K562 (cell line): Measurements from ENCODE around the gene MYL6B. TPM values are rescaled to one million over a fixed set of nuclear protein-coding genes. Genes with fewer than 3 reads are reported as not detected.
A peak's percentile ranks its signal among the peaks of the same experiment; 100 is the strongest.

Source experiments
- ARHGAP35 ChIP-seq: fragments of 450-650 bp; IDR thresholded peaks from 2 replicates; pipeline ENCODE4 v1.6.1; 2018; ENCODE audit not compliant: partially characterized antibody
- ATF1 ChIP-seq, 2 experiments: fragments of 450-650 bp in 1 of 2; IDR thresholded peaks; 2 replicates each; pipeline ENCODE4 v1.6.1; 2016; ENCODE audit warnings: missing compliant biosample characterization in 1 of 2, missing genetic modification characterization in 1 of 2
- BDP1 ChIP-seq: IDR thresholded peaks from 3 replicates; pipeline ENCODE4 v1.6.1; 2011; ENCODE audit not compliant: insufficient read length, insufficient read depth
- CREBBP ChIP-seq: IDR thresholded peaks from one replicate; pipeline ENCODE4 v1.6.1; 2012; ENCODE audit warnings: low read depth, mild to moderate bottlenecking, control low read depth, inconsistent platforms, low read length
- FIP1L1 ChIP-seq: fragments of 200-400 bp; formaldehyde crosslinking; IDR thresholded peaks from 2 replicates; pipeline ENCODE4 v1.6.1; 2018; ENCODE audit warnings: mild to moderate bottlenecking, low read depth, low read length; ENCODE audit not compliant: poor library complexity, severe bottlenecking
- GABPB2 ChIP-seq: fragments of 250-450 bp; sonication (Bioruptor Pico); conservative IDR thresholded peaks from 2 replicates; pipeline ENCODE4 v1.5.1; 2021; ENCODE audit warnings: mild to moderate bottlenecking
- IRF2 ChIP-seq: sonication (generic); formaldehyde crosslinking; IDR thresholded peaks from 2 replicates; pipeline ENCODE4 v1.8.1; 2022; ENCODE audit warnings: mild to moderate bottlenecking, missing genetic modification reagents
- L3MBTL2 ChIP-seq: fragments of 450-650 bp; IDR thresholded peaks from 2 replicates; pipeline ENCODE4 v1.6.1; 2016; ENCODE audit warnings: mild to moderate bottlenecking, moderate library complexity
- MEIS2 ChIP-seq: fragments of 450-650 bp; IDR thresholded peaks from 2 replicates; pipeline ENCODE4 v1.6.1; 2014; ENCODE audit warnings: mild to moderate bottlenecking; ENCODE audit not compliant: partially characterized antibody
- NFIX ChIP-seq: fragments of 250-450 bp; sonication (Bioruptor Pico); IDR thresholded peaks from 2 replicates; pipeline ENCODE4 v1.4.0; 2020; ENCODE audit warnings: low read depth, mild to moderate bottlenecking, moderate library complexity
- NR2F6 ChIP-seq: fragments of 450-650 bp; formaldehyde crosslinking; IDR thresholded peaks from 2 replicates; pipeline ENCODE4 v1.4.0; 2020; ENCODE audit warnings: mild to moderate bottlenecking
- RB1 ChIP-seq: fragments of 450-650 bp; IDR thresholded peaks from 2 replicates; pipeline ENCODE4 v1.6.1; 2017; ENCODE audit warnings: low read depth, mild to moderate bottlenecking
- RBBP5 ChIP-seq: fragments of 200-600 bp; sonication (generic); IDR thresholded peaks from 2 replicates; pipeline ENCODE4 v1.6.1; 2012; ENCODE audit warnings: borderline replicate concordance, mild to moderate bottlenecking, low read length, control low read depth, inconsistent platforms; ENCODE audit not compliant: insufficient read depth, poor library complexity, severe bottlenecking
- RBM22 ChIP-seq: fragments of 200-400 bp; formaldehyde crosslinking; IDR thresholded peaks from 2 replicates; pipeline ENCODE4 v1.6.1; 2018; ENCODE audit warnings: low read length, low read depth; ENCODE audit not compliant: poor library complexity, severe bottlenecking
- STAT5B ChIP-seq: fragments of 250-450 bp; sonication (Bioruptor Pico); IDR thresholded peaks from 2 replicates; pipeline ENCODE4 v1.8.0; 2021; ENCODE audit warnings: mild to moderate bottlenecking, inconsistent platforms
- TEAD2 ChIP-seq: fragments of 450-650 bp; IDR thresholded peaks from 2 replicates; pipeline ENCODE4 v1.6.1; 2016; ENCODE audit warnings: missing genetic modification characterization, control low read depth, missing compliant biosample characterization
- TRIM28 ChIP-seq: fragments of 450-650 bp; IDR thresholded peaks from 2 replicates; pipeline ENCODE4 v1.6.1; 2017
- ZNF408 ChIP-seq: fragments of 250-450 bp; sonication (Bioruptor Pico); IDR thresholded peaks from 2 replicates; pipeline ENCODE4 v1.4.0; 2020; ENCODE audit warnings: low read depth, mild to moderate bottlenecking, moderate library complexity
- ZNF431 ChIP-seq: sonication (generic); formaldehyde crosslinking; IDR thresholded peaks from 2 replicates; pipeline ENCODE4 v1.8.0; 2022; ENCODE audit warnings: mild to moderate bottlenecking, missing genetic modification reagents
- ZNF589 ChIP-seq: fragments of 200-800 bp; sonication (Bioruptor generic); IDR thresholded peaks from 2 replicates; pipeline ENCODE4 v1.6.1; 2016; ENCODE audit warnings: low read depth, missing genetic modification characterization, missing compliant biosample characterization
- ZNF668 ChIP-seq: fragments of 250-450 bp; sonication (Bioruptor Pico); IDR thresholded peaks from 2 replicates; pipeline ENCODE4 v1.8.0; 2022; ENCODE audit warnings: mild to moderate bottlenecking, inconsistent platforms
- ZNF79 ChIP-seq: fragments of 250-450 bp; sonication (Bioruptor Pico); IDR thresholded peaks from 2 replicates; pipeline ENCODE4 v1.4.0; 2020; ENCODE audit warnings: low read depth, mild to moderate bottlenecking, moderate library complexity
- polyA plus RNA-seq, 8 experiments: library from polyadenylated mRNA; depleted of rRNA in 4 of 8; stranded (reverse) in 5 of 8; unstranded in 3 of 8; fragments of >200 nt; fragmentation: Nextera tagmentation in 2 of 8; fragmentation: Illumina TruSeq in 1 of 8; extraction: Ambion mirVana in 2 of 8; extraction: Trizol in 1 of 8; gene quantifications; 2 replicates each; pipeline versions ENCODE4 v1.2.1 to v1.2.3, GENCODE V29; 2011 to 2014; ENCODE audit warnings: inconsistent platforms in 1 of 8, missing spikeins in 1 of 8
- total RNA-seq, 7 experiments: library from RNA; depleted of rRNA in 6 of 7; stranded (reverse); fragments of >200 nt in 6 of 7; fragmentation: Illumina TruSeq in 2 of 7; extraction: Trizol in 2 of 7; gene quantifications; 2 replicates each; pipeline versions ENCODE4 v1.2.1 to v1.2.3, GENCODE V29; 2011 to 2021; ENCODE audit warnings: low replicate concordance in 1 of 7
- TF ChIP-seq, protein P1 (sequence below): sonication (generic); formaldehyde crosslinking; IDR thresholded peaks from 2 replicates; pipeline ENCODE4 v1.9.0; 2022; ENCODE audit warnings: mild to moderate bottlenecking, missing genetic modification reagents
- TF ChIP-seq, protein P2 (sequence below): sonication (generic); formaldehyde crosslinking; IDR thresholded peaks from 2 replicates; pipeline ENCODE4 v1.8.0; 2022; ENCODE audit warnings: mild to moderate bottlenecking, missing genetic modification reagents
- TF ChIP-seq, protein P3 (sequence below), 2 experiments: fragments of 450-650 bp; IDR thresholded peaks; 2 replicates each; pipeline ENCODE4 v1.6.1; 2016
- TF ChIP-seq, protein P4 (sequence below): fragments of 200-800 bp; sonication (Bioruptor generic); IDR thresholded peaks from 2 replicates; pipeline ENCODE4 v1.6.1; 2017; ENCODE audit warnings: missing genetic modification characterization, missing compliant biosample characterization

MYL6B gene
- total and polyA plus RNA-seq, 9 of the 15 experiments (the other 6 are each of a cell fraction or from before 2014, with no cell fraction given) = 42.8 to 77.3 (median 68.6) TPM

DNA sequence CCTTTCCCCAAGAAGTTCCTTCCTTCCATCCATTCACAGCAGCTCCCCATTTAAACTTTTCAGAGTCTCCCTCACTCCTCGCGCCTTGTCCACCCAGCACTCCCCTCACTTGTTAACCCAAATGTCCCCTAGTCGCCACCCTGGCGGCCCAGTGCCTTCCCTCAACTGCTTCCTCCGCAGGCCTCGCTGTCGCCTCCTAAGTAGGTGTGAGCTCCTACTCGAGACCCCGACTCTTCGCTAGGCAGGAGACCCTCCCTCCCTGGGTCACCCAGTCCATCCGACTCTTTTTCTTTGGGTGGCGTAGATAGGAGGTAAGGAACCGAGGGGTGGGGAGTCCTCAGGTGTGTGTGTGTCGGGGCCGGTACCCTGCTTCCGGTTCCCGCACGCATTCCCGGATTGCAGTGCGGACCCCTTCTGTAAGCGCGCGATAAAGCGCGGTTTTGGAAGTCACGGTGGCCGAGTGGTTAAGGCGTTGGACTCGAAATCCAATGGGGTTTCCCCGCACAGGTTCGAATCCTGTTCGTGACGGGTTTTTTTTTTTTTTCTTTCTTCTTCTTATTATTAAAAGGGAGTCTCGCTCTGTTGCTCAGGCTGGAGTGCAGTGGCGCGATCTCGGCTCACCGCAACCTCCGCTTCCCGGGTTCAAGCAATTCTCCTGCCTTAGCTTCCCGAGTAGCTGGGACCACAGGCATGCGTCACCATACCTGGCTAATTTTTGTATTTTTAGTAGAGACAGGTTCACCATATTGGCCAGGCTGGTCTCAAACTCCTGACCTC, 37.7 kb downstream of the MYL6B start (continued):
- TF ChIP-seq RBM22 (peak; percentile 42), IRF2 (CRISPR knock-in tag) (no peak), NFIX (CRISPR knock-in tag) (no peak), ZNF408 (CRISPR knock-in tag) (no peak), NR2F6 (CRISPR knock-in tag) (no peak), GABPB2 (CRISPR knock-in tag) (no peak), RBBP5 (peak; percentile 45), TEAD2 (no peak; the same call in 1 of the 2 replicates), ARHGAP35 (no peak), ZNF668 (no peak), TRIM28 (0 out of 2 replicates have a peak, but pooled peaks have one; percentile 17), ZNF79 (CRISPR knock-in tag) (no peak), BDP1 (peak; percentile 83), RB1 (peak; percentile 81; the same call in 1 of the 2 replicates), ATF1 (CRISPR knock-in tag; IDR thresholded peaks at IDR 0.05) (no peak), ATF1 (tag; IDR thresholded peaks at IDR 0.05) (peak; percentile 58), STAT5B (CRISPR knock-in tag) (no peak), CREBBP (no peak), ZNF431 (CRISPR knock-in tag) (peak; percentile 62; the same call in 1 of the 2 replicates), MEIS2 (no peak), L3MBTL2 (no peak), FIP1L1 (no peak), ZNF589 (CRISPR knock-in tag) (no peak; the same call in 1 of the 2 replicates)
- TF ChIP-seq, protein P1, sequence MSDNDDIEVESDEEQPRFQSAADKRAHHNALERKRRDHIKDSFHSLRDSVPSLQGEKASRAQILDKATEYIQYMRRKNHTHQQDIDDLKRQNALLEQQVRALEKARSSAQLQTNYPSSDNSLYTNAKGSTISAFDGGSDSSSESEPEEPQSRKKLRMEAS (CRISPR knock-in tag) = peak; percentile 57
- TF ChIP-seq, protein P2, sequence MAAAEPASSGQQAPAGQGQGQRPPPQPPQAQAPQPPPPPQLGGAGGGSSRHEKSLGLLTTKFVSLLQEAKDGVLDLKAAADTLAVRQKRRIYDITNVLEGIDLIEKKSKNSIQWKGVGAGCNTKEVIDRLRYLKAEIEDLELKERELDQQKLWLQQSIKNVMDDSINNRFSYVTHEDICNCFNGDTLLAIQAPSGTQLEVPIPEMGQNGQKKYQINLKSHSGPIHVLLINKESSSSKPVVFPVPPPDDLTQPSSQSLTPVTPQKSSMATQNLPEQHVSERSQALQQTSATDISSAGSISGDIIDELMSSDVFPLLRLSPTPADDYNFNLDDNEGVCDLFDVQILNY (CRISPR knock-in tag) = no peak
- TF ChIP-seq, protein P3, sequence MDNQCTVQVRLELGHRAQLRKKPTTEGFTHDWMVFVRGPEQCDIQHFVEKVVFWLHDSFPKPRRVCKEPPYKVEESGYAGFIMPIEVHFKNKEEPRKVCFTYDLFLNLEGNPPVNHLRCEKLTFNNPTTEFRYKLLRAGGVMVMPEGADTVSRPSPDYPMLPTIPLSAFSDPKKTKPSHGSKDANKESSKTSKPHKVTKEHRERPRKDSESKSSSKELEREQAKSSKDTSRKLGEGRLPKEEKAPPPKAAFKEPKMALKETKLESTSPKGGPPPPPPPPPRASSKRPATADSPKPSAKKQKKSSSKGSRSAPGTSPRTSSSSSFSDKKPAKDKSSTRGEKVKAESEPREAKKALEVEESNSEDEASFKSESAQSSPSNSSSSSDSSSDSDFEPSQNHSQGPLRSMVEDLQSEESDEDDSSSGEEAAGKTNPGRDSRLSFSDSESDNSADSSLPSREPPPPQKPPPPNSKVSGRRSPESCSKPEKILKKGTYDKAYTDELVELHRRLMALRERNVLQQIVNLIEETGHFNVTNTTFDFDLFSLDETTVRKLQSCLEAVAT (IDR thresholded peaks at IDR 0.05) = peak; percentile 37 to 58; a peak in 2 of 4 replicates
- TF ChIP-seq, protein P4, sequence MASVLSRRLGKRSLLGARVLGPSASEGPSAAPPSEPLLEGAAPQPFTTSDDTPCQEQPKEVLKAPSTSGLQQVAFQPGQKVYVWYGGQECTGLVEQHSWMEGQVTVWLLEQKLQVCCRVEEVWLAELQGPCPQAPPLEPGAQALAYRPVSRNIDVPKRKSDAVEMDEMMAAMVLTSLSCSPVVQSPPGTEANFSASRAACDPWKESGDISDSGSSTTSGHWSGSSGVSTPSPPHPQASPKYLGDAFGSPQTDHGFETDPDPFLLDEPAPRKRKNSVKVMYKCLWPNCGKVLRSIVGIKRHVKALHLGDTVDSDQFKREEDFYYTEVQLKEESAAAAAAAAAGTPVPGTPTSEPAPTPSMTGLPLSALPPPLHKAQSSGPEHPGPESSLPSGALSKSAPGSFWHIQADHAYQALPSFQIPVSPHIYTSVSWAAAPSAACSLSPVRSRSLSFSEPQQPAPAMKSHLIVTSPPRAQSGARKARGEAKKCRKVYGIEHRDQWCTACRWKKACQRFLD = no peak
